Measurements from ENCODE around the gene MIEN1. TPM values are rescaled to one million over a fixed set of nuclear protein-coding genes. Genes with fewer than 3 reads are reported as not detected.
A peak's percentile ranks its signal among the peaks of the same experiment; 100 is the strongest.

Gene MIEN1
- total RNA-seq, 1 donor = 19.0 TPM

DNA sequence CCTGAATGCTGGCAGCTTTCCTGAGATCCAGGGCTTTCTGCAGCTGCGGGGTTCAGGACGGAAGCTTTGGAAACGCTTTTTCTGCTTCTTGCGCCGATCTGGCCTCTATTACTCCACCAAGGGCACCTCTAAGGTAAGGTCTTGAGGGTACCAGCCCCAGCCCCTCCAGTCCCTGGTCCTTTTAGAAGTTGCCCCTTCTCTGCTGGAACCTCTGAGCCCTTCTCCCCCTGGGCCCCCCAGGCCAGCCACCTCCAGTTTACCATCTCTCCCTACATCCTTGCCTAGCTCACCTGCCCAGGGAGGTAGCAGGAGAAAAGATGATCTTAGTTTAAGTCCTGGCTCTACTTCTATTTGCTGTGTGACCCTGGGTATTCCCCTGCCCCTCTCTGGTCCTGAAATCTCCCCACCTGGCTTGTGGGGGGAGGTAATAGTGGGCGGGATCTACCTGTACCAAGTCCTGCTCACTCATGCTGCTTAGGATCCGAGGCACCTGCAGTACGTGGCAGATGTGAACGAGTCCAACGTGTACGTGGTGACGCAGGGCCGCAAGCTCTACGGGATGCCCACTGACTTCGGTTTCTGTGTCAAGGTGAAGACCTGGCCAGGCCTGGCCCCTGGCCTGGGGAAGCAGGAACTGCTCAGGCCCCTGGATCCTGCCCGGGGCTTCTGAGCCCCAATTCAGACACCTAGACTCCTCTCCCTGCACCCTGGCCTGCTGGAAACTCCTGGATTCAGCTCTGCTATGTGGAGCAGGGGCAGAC, 13.9 kb upstream of the MIEN1 start:
- TF ChIP-seq CTCF (IDR thresholded peaks at IDR 0.05; ENCODE audit: insufficient read depth, low read depth, low read length) = no peak
- DNase-seq (ENCODE audit: low read depth) = no peak
- H3K4me3 ChIP-seq (ENCODE audit: low read depth, low read length) = no peak overlapping the region

- DNase-seq (ENCODE audit: low read depth) = no peak
- no peak overlapping the region for H3K4me3 ChIP-seq (ENCODE audit: low read depth, low read length)
- no peak for TF ChIP-seq CTCF (IDR thresholded peaks at IDR 0.05; ENCODE audit: insufficient read depth, low read depth, low read length)
These were observed 12.6 kb upstream of the MIEN1 start for GRCh38 chr17:39742856-39743436.

- no peak overlapping the region for H3K4me3 ChIP-seq (ENCODE audit: low read depth, low read length)
- DNase-seq (ENCODE audit: low read depth) = no peak
- no peak for TF ChIP-seq CTCF (IDR thresholded peaks at IDR 0.05; ENCODE audit: insufficient read depth, low read depth, low read length)
These were observed 12.0 kb upstream of the MIEN1 start for GRCh38 chr17:39742126-39742855.

DNA sequence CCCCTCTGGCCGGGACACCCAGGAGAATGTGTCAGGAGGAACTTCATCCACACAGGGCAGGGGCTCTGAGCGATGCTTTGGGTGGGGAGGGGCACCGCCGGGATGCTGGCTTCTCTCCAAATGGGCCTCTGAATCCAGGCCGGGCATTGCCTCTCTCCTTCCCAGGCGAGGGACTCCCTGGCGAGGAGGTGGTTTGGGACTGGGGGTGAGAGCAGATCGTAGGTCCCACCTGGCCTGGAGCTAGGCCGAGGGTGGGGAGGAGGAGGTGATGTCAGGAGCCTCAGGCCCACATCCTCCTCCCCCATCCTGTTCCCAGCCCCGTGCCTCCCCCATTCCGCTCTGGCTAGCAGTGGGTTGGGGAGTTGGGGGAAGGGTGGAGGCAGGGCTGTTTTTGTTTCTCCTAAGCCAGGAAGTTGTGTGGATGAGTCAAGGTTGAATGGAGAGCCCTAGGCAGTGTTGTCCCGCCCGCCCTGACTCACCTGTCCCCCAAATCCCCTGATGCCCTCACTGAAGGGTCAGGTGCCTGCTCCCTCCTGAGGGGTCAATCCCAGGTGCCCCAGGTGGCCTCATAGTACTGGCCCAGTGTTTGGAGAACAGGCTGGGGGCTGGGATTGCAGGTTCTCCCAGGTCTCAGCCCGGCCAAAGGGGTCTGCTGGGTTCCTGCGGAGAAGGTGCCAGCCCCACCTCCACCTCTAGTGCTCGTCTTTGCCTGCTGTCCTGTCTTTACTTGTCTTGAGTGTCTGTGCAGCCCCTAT, 10.2 kb upstream of the MIEN1 start:
- no peak for TF ChIP-seq CTCF (IDR thresholded peaks at IDR 0.05; ENCODE audit: insufficient read depth, low read depth, low read length)
- DNase-seq (ENCODE audit: low read depth) = peak; percentile 39
- H3K4me3 ChIP-seq (ENCODE audit: low read depth, low read length) = no peak overlapping the region

GRCh38 chr17:39739885-39740356, 9.6 kb upstream of the MIEN1 start:
- no peak overlapping the region for H3K4me3 ChIP-seq (ENCODE audit: low read depth, low read length)
- no peak for TF ChIP-seq CTCF (IDR thresholded peaks at IDR 0.05; ENCODE audit: insufficient read depth, low read depth, low read length)
- no peak for DNase-seq (ENCODE audit: low read depth)

All from fibroblast of villous mesenchyme (primary cell).